NCI-H2029 treated with DMSO at 0.1 percent for 48 hours (cell line): Measurements from ENCODE around the gene GBP6.
A peak's percentile ranks its signal among the peaks of the same experiment; 100 is the strongest.
"Not testable (repeated sequence)": the region's sequence is repeated elsewhere in the genome, so short reads cannot be mapped to it uniquely, and the experiment has no call there.

Experiments used
- DNase-seq: peaks from one replicate; lab custom pipeline; 2025; lab: John Stamatoyannopoulos, UW

The GBP6 gene

GRCh38 chr1:89373810-89374209 lies 10.0 kb downstream of the GBP6 start:
- DNase-seq, result not testable (repeated sequence)

- DNase-seq, result no peak
These were observed 14.1 kb downstream of the GBP6 start for GRCh38 chr1:89378001-89378400.

GRCh38 chr1:89381618-89382017 lies 17.8 kb downstream of the GBP6 start:
- no peak for DNase-seq

- DNase-seq, result no peak
These were observed 18.6 kb downstream of the GBP6 start for GRCh38 chr1:89382479-89382878.

GRCh38 chr1:89383185-89383584 lies 19.3 kb downstream of the GBP6 start:
- no peak for DNase-seq

GRCh38 chr1:89390707-89391106 lies 26.8 kb downstream of the GBP6 start:
- DNase-seq, result no peak

GRCh38 chr1:89391686-89392085 lies 27.8 kb downstream of the GBP6 start:
- no peak for DNase-seq

GRCh38 chr1:89394851-89395250 lies 31.0 kb downstream of the GBP6 start:
- no peak for DNase-seq

- no peak for DNase-seq
These were observed 33.0 kb downstream of the GBP6 start for GRCh38 chr1:89396902-89397301.

- no peak for DNase-seq
These were observed 41.5 kb downstream of the GBP6 start for GRCh38 chr1:89405275-89405929.

GRCh38 chr1:89407360-89407759 lies 43.5 kb downstream of the GBP6 start:
- DNase-seq, result no peak

GRCh38 chr1:89407768-89408167 lies 43.9 kb downstream of the GBP6 start:
- DNase-seq, result not testable (repeated sequence)

- DNase-seq, result peak; percentile 79
These were observed 61.2 kb downstream of the GBP6 start for GRCh38 chr1:89425056-89425455.

- no peak for DNase-seq
These were observed 65.2 kb downstream of the GBP6 start for GRCh38 chr1:89429062-89429461.

- not testable (repeated sequence) for DNase-seq
These were observed 65.8 kb downstream of the GBP6 start for GRCh38 chr1:89429681-89430080.

GRCh38 chr1:89433421-89433820 lies 69.6 kb downstream of the GBP6 start:
- no peak for DNase-seq

GRCh38 chr1:89434058-89434780 lies 70.4 kb downstream of the GBP6 start:
- DNase-seq, result not testable (repeated sequence)
